H1 (cell line): ENCODE results near the gene MAP3K13. TPM values are rescaled to one million over a fixed set of nuclear protein-coding genes. Genes with fewer than 3 reads are reported as not detected.

ENCODE experiments used
- CTCF ChIA-PET: fragments of 300-600 bp; sonication (Branson Sonifier 250); formaldehyde crosslinking; loops from one replicate; lab custom pipeline; 2021; ENCODE audit not compliant: partially characterized antibody; lab: Charles Lee
- POLR2A ChIA-PET: fragments of 300-600 bp; sonication (Branson Sonifier 250); formaldehyde crosslinking; loops from one replicate; lab custom pipeline; 2021; ENCODE audit warnings: inconsistent platforms; ENCODE audit not compliant: partially characterized antibody; lab: Charles Lee
- DNase-seq, 2 experiments: peaks; one replicate each; pipeline versions ENCODE4 v3.0.0 to v3.0.0-alpha.2; 2010 to 2022; ENCODE audit warnings: low spot score in 2 of 2, low read depth in 1 of 2, mixed read lengths in 1 of 2
- FAIRE-seq: peaks from 2 replicates; lab custom pipeline; 2011; peaks lifted over from hg19 to GRCh38; lab: Jason Lieb, UNC
- H2AFZ ChIP-seq: 2 replicates; pipeline ENCODE4 v1.8.1; 2012; ENCODE audit warnings: low read length, inconsistent platforms
- H2AK5ac ChIP-seq: 2 replicates; pipeline ENCODE4 v1.6.1; 2013; ENCODE audit warnings: low read depth, low read length
- H2BK120ac ChIP-seq: replicated peaks from 2 replicates; pipeline ENCODE3; 2013; ENCODE audit warnings: low read depth, low read length, inconsistent platforms
- H2BK12ac ChIP-seq: 2 replicates; pipeline ENCODE4 v1.6.1; 2013; ENCODE audit warnings: low read depth, low read length
- H2BK15ac ChIP-seq: 2 replicates; pipeline ENCODE4 v1.6.1; 2013; ENCODE audit warnings: low read length
- H2BK20ac ChIP-seq: 2 replicates; pipeline ENCODE4 v1.6.1; 2013; ENCODE audit warnings: low read length
- H2BK5ac ChIP-seq: 2 replicates; pipeline ENCODE4 v1.6.1; 2013; ENCODE audit warnings: low read depth, low read length
- H3K14ac ChIP-seq: 2 replicates; pipeline ENCODE4 v1.6.1; 2013; ENCODE audit warnings: inconsistent platforms; ENCODE audit not compliant: insufficient read length
- H3K18ac ChIP-seq: 2 replicates; pipeline ENCODE4 v1.6.1; 2013; ENCODE audit warnings: low read length; ENCODE audit errors: extremely low read depth
- H3K23ac ChIP-seq: 2 replicates; pipeline ENCODE4 v1.6.1; 2013; ENCODE audit warnings: inconsistent platforms; ENCODE audit not compliant: insufficient read length
- H3K23me2 ChIP-seq: 2 replicates; pipeline ENCODE4 v1.6.1; 2013; ENCODE audit warnings: low read depth, low read length
- H3K27ac ChIP-seq: 2 replicates; pipeline ENCODE4 v1.6.1; 2011; ENCODE audit warnings: low read depth, low read length, inconsistent platforms
- H3K27me3 ChIP-seq, 4 experiments: replicated peaks in 1 of 4; 1 replicate in 1 of 4; 2 replicates in 3 of 4; pipeline versions ENCODE4 v1.6.1 to v1.8.1; 2011 to 2013; ENCODE audit warnings: low read length in 3 of 4, mild to moderate bottlenecking in 3 of 4, inconsistent platforms in 2 of 4, mixed read lengths in 2 of 4, moderate library complexity in 1 of 4; ENCODE audit not compliant: control insufficient read depth in 3 of 4, insufficient read depth in 3 of 4; ENCODE audit errors: extremely low read depth in 1 of 4
- H3K36me3 ChIP-seq, 4 experiments: 2 replicates each; pipeline versions ENCODE4 v1.6.1 to v1.8.1; 2011 to 2013; ENCODE audit warnings: mild to moderate bottlenecking in 4 of 4, low read length in 3 of 4, moderate library complexity in 2 of 4, control low read depth in 1 of 4, inconsistent platforms in 1 of 4; ENCODE audit not compliant: insufficient read depth in 4 of 4, control insufficient read depth in 2 of 4
- H3K4ac ChIP-seq: replicated peaks from 2 replicates; pipeline ENCODE3; 2013; ENCODE audit warnings: low read length, low read depth, mixed read lengths, inconsistent platforms; ENCODE audit not compliant: insufficient read length
- H3K4me1 ChIP-seq, 4 experiments: replicated peaks in 1 of 4; 1 replicate in 1 of 4; 2 replicates in 3 of 4; pipeline versions ENCODE4 v1.6.1 to v1.8.1; 2011 to 2013; ENCODE audit warnings: low read length in 3 of 4, inconsistent platforms in 2 of 4, mixed read lengths in 1 of 4; ENCODE audit not compliant: insufficient read depth in 4 of 4, control insufficient read depth in 3 of 4
- H3K4me2 ChIP-seq, 2 experiments: 2 replicates each; pipeline versions ENCODE4 v1.6.1 to v1.8.1; 2011 to 2013; ENCODE audit warnings: low read depth in 2 of 2, low read length in 2 of 2, control low read depth in 1 of 2, inconsistent platforms in 1 of 2, mild to moderate bottlenecking in 1 of 2; ENCODE audit not compliant: insufficient read depth in 1 of 2
- H3K4me3 ChIP-seq, 4 experiments: fragments of 200-600, 300-600 bp in 1 of 4; sonication (generic), shearing (Covaris generic), sonication (Bioruptor Twin) in 1 of 4; 2 replicates each; pipeline versions ENCODE4 v1.5.1 to v1.8.1; 2011 to 2016; ENCODE audit warnings: low read length in 4 of 4, low read depth in 3 of 4, control low read depth in 2 of 4, inconsistent platforms in 2 of 4, mild to moderate bottlenecking in 2 of 4, mixed read lengths in 1 of 4, moderate library complexity in 1 of 4; ENCODE audit not compliant: insufficient read depth in 2 of 4; ENCODE audit errors: extremely low read depth in 1 of 4
- H3K56ac ChIP-seq: replicated peaks from 2 replicates; pipeline ENCODE3; 2013; ENCODE audit warnings: low read depth, mild to moderate bottlenecking, mixed read lengths, low read length, inconsistent platforms; ENCODE audit not compliant: insufficient read length
- H3K79me1 ChIP-seq: 2 replicates; pipeline ENCODE4 v1.6.1; 2013; ENCODE audit warnings: low read depth, low read length, control low read depth
- H3K79me2 ChIP-seq, 2 experiments: 2 replicates each; pipeline versions ENCODE4 v1.6.1 to v1.8.1; 2012 to 2013; ENCODE audit warnings: low read length in 2 of 2, mild to moderate bottlenecking in 2 of 2, inconsistent platforms in 1 of 2; ENCODE audit not compliant: insufficient read depth in 2 of 2, control insufficient read depth in 1 of 2
- H3K9ac ChIP-seq, 4 experiments: replicated peaks in 1 of 4; 1 replicate in 1 of 4; 2 replicates in 3 of 4; pipeline versions ENCODE4 v1.6.1 to v1.8.1; 2011 to 2013; ENCODE audit warnings: low read depth in 3 of 4, low read length in 3 of 4, control low read depth in 2 of 4, mild to moderate bottlenecking in 2 of 4, moderate library complexity in 2 of 4, inconsistent platforms in 1 of 4; ENCODE audit errors: extremely low read depth in 1 of 4
- H3K9me3 ChIP-seq, 2 experiments: 2 replicates each; pipeline versions ENCODE4 v1.6.1 to v1.8.1; 2012 to 2013; ENCODE audit warnings: mild to moderate bottlenecking in 2 of 2, moderate library complexity in 2 of 2, control low read depth in 1 of 2, inconsistent platforms in 1 of 2, low read depth in 1 of 2, low read length in 1 of 2, mixed read lengths in 1 of 2; ENCODE audit not compliant: insufficient read depth in 2 of 2
- H4K20me1 ChIP-seq, 2 experiments: replicated peaks in 1 of 2; 2 replicates each; pipeline versions ENCODE3 to v1.8.1; 2011 to 2013; ENCODE audit warnings: inconsistent platforms in 2 of 2, low read length in 2 of 2, mild to moderate bottlenecking in 1 of 2; ENCODE audit not compliant: insufficient read depth in 2 of 2, control insufficient read depth in 1 of 2
- H4K5ac ChIP-seq: 2 replicates; pipeline ENCODE4 v1.6.1; 2013; ENCODE audit warnings: low read length, low read depth, mixed read lengths, inconsistent platforms; ENCODE audit not compliant: insufficient read length
- H4K8ac ChIP-seq: 2 replicates; pipeline ENCODE4 v1.8.0; 2013; ENCODE audit warnings: mild to moderate bottlenecking, moderate library complexity, low read length, inconsistent platforms; ENCODE audit not compliant: insufficient read depth; ENCODE audit errors: extremely low read depth
- H4K91ac ChIP-seq: replicated peaks from 2 replicates; pipeline ENCODE3; 2013; ENCODE audit warnings: low read length, mixed read lengths, inconsistent platforms; ENCODE audit not compliant: insufficient read length
- SAP30 ChIP-seq: fragments of 300-600 bp; sonication (generic); IDR thresholded peaks from 2 replicates; pipeline ENCODE4 v1.7.1; 2012; ENCODE audit warnings: low read length, moderate library complexity, mild to moderate bottlenecking, inconsistent platforms; ENCODE audit not compliant: insufficient read depth, insufficient replicate concordance
- SIN3A ChIP-seq, 2 experiments: IDR thresholded peaks in 1 of 2; conservative IDR thresholded peaks in 1 of 2; 2 replicates each; pipeline ENCODE4 v1.6.1; 2011 to 2012; ENCODE audit warnings: low read length in 2 of 2, improper control_type of control experiment in 1 of 2, low read depth in 1 of 2, mild to moderate bottlenecking in 1 of 2
- SP1 ChIP-seq: IDR thresholded peaks from 2 replicates; pipeline ENCODE4 v1.6.1; 2011; ENCODE audit warnings: low read depth, low read length
- TCF12 ChIP-seq: IDR thresholded peaks from 2 replicates; pipeline ENCODE4 v1.6.1; 2011; ENCODE audit warnings: low read depth, mild to moderate bottlenecking, low read length
- WGBS, 2 experiments: shearing (Covaris generic) in 1 of 2; methylation state at CpG; one replicate each; pipeline versions ENCODE4 v1.1.6 to v1.1.7; 2013 to 2015; ENCODE audit warnings: low lambda C conversion rate in 2 of 2, mixed read lengths in 2 of 2, inconsistent platforms in 1 of 2, low coverage in 1 of 2, missing lambda C conversion rate in 1 of 2; ENCODE audit not compliant: insufficient replicate concordance in 2 of 2, insufficient coverage in 1 of 2, insufficient read length in 1 of 2; ENCODE audit errors: extremely low coverage in 1 of 2, missing lambda C conversion rate in 1 of 2; 5-methylcytosine and 5-hydroxymethylcytosine counted together
- polyA plus RNA-seq, 7 experiments: library from polyadenylated mRNA; depleted of rRNA in 3 of 7; stranded (reverse) in 5 of 7; unstranded in 2 of 7; fragments of >200 nt in 5 of 7; fragments of 200-250 nt in 2 of 7; gene quantifications; 1 replicate in 5 of 7; 2 replicates in 1 of 7; 4 replicates in 1 of 7; pipeline versions ENCODE4 v1.2.1 to v1.2.3, GENCODE V29; 2011 to 2013; ENCODE audit warnings: missing spikeins in 2 of 7, mixed read lengths in 2 of 7
- total RNA-seq: library from RNA; stranded (reverse); fragmentation: NEBNext Ultra II Directional; extraction: Animal tissue kit (Norgen Biotek cat#: 25700); gene quantifications from 2 replicates; pipeline ENCODE4 v1.2.1, GENCODE V29; 2021

The MAP3K13 gene
- total and polyA plus RNA-seq, 2 of the 8 experiments (the other 6 are each of a cell fraction or from before 2014, with no cell fraction given): 6.8 to 17.9 TPM

- no peaks in the 10 kb centered on the region for H3K79me1 ChIP-seq
- no peak overlapping the region for H2BK5ac ChIP-seq
- H3K18ac ChIP-seq: no peak overlapping the region
- H2BK20ac ChIP-seq: no peak overlapping the region
- no peak overlapping the region for H3K23ac ChIP-seq
- no peak overlapping the region for H3K4me2 ChIP-seq
- H2AK5ac ChIP-seq: no peak overlapping the region
- no peak overlapping the region for H2BK120ac ChIP-seq
- no peaks in the 10 kb centered on the region for H3K79me2 ChIP-seq
- no peak overlapping the region for H3K4ac ChIP-seq
- H2AFZ ChIP-seq: no peak overlapping the region
- H3K4me1 ChIP-seq: no peaks in the 10 kb centered on the region
- H4K91ac ChIP-seq: no peak overlapping the region
- no peak overlapping the region for H4K8ac ChIP-seq
- WGBS, 2 experiments: 71% methylated on average over 3 of the region's 3 CpGs; no CpG with 5 or more reads in 1 of the 2 experiments
- peaks cover 4% of the 10 kb centered on the region; the same call in 1 of the 2 replicates for H3K23me2 ChIP-seq
- no peak overlapping the region for H3K27ac ChIP-seq
- H3K27me3 ChIP-seq: peaks cover 2 to 13% (median 5%) of the 10 kb centered on the region in 4 experiments; a peak in 6 of 7 replicates
- no peak overlapping the region for H3K4me3 ChIP-seq
- H2BK12ac ChIP-seq: no peak overlapping the region
- no peak for DNase-seq
- H3K9ac ChIP-seq: no peak overlapping the region
- no peak overlapping the region for H2BK15ac ChIP-seq
- no peak overlapping the region for H4K5ac ChIP-seq
- no peak overlapping the region for H3K56ac ChIP-seq
- POLR2A ChIA-PET: no interaction called here
- H3K36me3 ChIP-seq: no peaks in the 10 kb centered on the region
- H3K9me3 ChIP-seq: no peaks in the 10 kb centered on the region
- H3K14ac ChIP-seq: no peak overlapping the region
- CTCF ChIA-PET: interaction anchor here (0.6 to 2.4 kb wide), 2 partner anchors 11 to 1681 kb away, joined by 4 to 5 read pairs; no protein-coding TSS in a partner anchor
- no peak for FAIRE-seq
- no peaks in the 10 kb centered on the region for H4K20me1 ChIP-seq
- TF ChIP-seq SP1: no peak
- no peak for TF ChIP-seq SAP30
- TF ChIP-seq SIN3A (conservative IDR thresholded peaks at IDR 0.05 in 1 of 2, IDR thresholded peaks at IDR 0.05 in 1 of 2; ENCODE audit: low read depth in 1 of 2, low read length in 2 of 2): no peak
- TF ChIP-seq TCF12: no peak
Measured at GRCh38 chr3:185365291-185366073, 2.5 kb downstream of the MAP3K13 start.
